GM12878 (cell line): ENCODE results near the gene TMEM87A. TPM values are rescaled to one million over a fixed set of nuclear protein-coding genes. Genes with fewer than 3 reads are reported as not detected.

ENCODE experiments used
- microRNA counts: library from miRNA; unstranded; fragments of <30 nt; microRNA quantifications from one replicate; lab custom pipeline; 2016
- microRNA-seq: library from miRNA; unstranded; fragments of <30 nt; microRNA quantifications from one replicate; pipeline ENCODE4, GENCODE V29; 2018
- polyA plus RNA-seq, 11 experiments: library from polyadenylated mRNA; depleted of rRNA in 4 of 11; unstranded in 6 of 11; stranded (reverse) in 5 of 11; fragments of >200 nt; fragmentation: Nextera tagmentation in 4 of 11; fragmentation: Illumina TruSeq in 1 of 11; extraction: Ambion mirVana in 4 of 11; extraction: Trizol in 1 of 11; gene quantifications; 1 replicate in 1 of 11; 2 replicates in 10 of 11; pipeline versions ENCODE4 v1.2.1 to v1.2.3, GENCODE V29; 2011 to 2016; ENCODE audit warnings: inconsistent platforms in 2 of 11, missing spikeins in 2 of 11, low read depth in 1 of 11
- small RNA-seq: library from RNA; depleted of rRNA; stranded (forward); fragments of <200 nt; gene quantifications from one replicate; pipeline ENCODE3, GENCODE V24; 2014
- total RNA-seq, 4 experiments: library from RNA; depleted of rRNA in 3 of 4; stranded (reverse); fragments of >200 nt in 3 of 4; fragmentation: Illumina TruSeq in 1 of 4; extraction: Trizol in 1 of 4; gene quantifications; 2 replicates each; pipeline versions ENCODE4 v1.2.1 to v1.2.3, GENCODE V29; 2013 to 2021

TMEM87A gene
- total and polyA plus RNA-seq, 10 of the 15 experiments (the other 5 are each of a cell fraction or from before 2014, with no cell fraction given): 18.2 to 53.2 (median 33.4) TPM

MicroRNA genes within 50 kb of the gene (microRNA counts, 767-probe panel; counts per million panel counts)
- microRNA hsa-miR-627 (lab: Ali Mortazavi, UCI): 1,346 counts per million, percentile 48 among the panel's probes with 10 or more counts

Small RNA genes within 50 kb of the gene (microRNA-seq; reads per million reads assigned to microRNA genes)
- gene MIR627: 70.2 reads per million, percentile 70 among the genes with 10 or more reads in this experiment

Small RNA genes within 50 kb of the gene (small RNA-seq; reads per million reads assigned to genes)
- gene MIR627: 4.2 reads per million, percentile 85 among the genes with 10 or more reads in this experiment

Other genes with a start within 250 kb of the TMEM87A start
- gene PLA2G4D, start 178.9 kb downstream of the TMEM87A start, total RNA-seq (2014; rRNA removed): not detected in 2 replicates
- not detected in 2 replicates for gene PLA2G4D, start 178.9 kb downstream of the TMEM87A start, total RNA-seq (2014; rRNA removed; fragmentation: Illumina TruSeq; extraction: Trizol)
- gene PLA2G4D, start 178.9 kb downstream of the TMEM87A start, total RNA-seq (2021): not detected in 2 replicates
- gene PLA2G4D, start 178.9 kb downstream of the TMEM87A start, polyA plus RNA-seq (2011; rRNA removed): 0.03 TPM in 1 of 2 replicates, not detected in the other
- gene PLA2G4D, start 178.9 kb downstream of the TMEM87A start, polyA plus RNA-seq (2014; fragmentation: Illumina TruSeq; extraction: Trizol): not detected in 2 replicates
- not detected for gene PLA2G4D, start 178.9 kb downstream of the TMEM87A start, polyA plus RNA-seq (2014; fragmentation: Nextera tagmentation; extraction: Ambion mirVana)
- gene PLA2G4D, start 178.9 kb downstream of the TMEM87A start, polyA plus RNA-seq (2014; rRNA removed): 0.06 TPM in 1 of 2 replicates, not detected in the other
- not detected for gene PLA2G4D, start 178.9 kb downstream of the TMEM87A start, polyA plus RNA-seq (2016; fragmentation: Nextera tagmentation; extraction: Ambion mirVana)
- not detected in 2 replicates for gene PLA2G4F, start 116.8 kb downstream of the TMEM87A start, total RNA-seq (2014; rRNA removed)
- gene PLA2G4F, start 116.8 kb downstream of the TMEM87A start, total RNA-seq (2014; rRNA removed; fragmentation: Illumina TruSeq; extraction: Trizol): not detected in 2 replicates
- gene PLA2G4F, start 116.8 kb downstream of the TMEM87A start, total RNA-seq (2021): 0.05 TPM in 1 of 2 replicates, not detected in the other
- gene PLA2G4F, start 116.8 kb downstream of the TMEM87A start, polyA plus RNA-seq (2011; rRNA removed): not detected in 2 replicates
- not detected in 2 replicates for gene PLA2G4F, start 116.8 kb downstream of the TMEM87A start, polyA plus RNA-seq (2014; fragmentation: Illumina TruSeq; extraction: Trizol)
- not detected for gene PLA2G4F, start 116.8 kb downstream of the TMEM87A start, polyA plus RNA-seq (2014; fragmentation: Nextera tagmentation; extraction: Ambion mirVana)
- gene PLA2G4F, start 116.8 kb downstream of the TMEM87A start, polyA plus RNA-seq (2014; rRNA removed): not detected in 2 replicates
- not detected for gene PLA2G4F, start 116.8 kb downstream of the TMEM87A start, polyA plus RNA-seq (2016; fragmentation: Nextera tagmentation; extraction: Ambion mirVana)
- gene VPS39, start 65.1 kb downstream of the TMEM87A start, total RNA-seq (2014; rRNA removed): 34.5 and 36.6 TPM in 2 replicates
- 27.5 and 32.8 TPM in 2 replicates for gene VPS39, start 65.1 kb downstream of the TMEM87A start, total RNA-seq (2014; rRNA removed; fragmentation: Illumina TruSeq; extraction: Trizol)
- 46.4 and 50.0 TPM in 2 replicates for gene VPS39, start 65.1 kb downstream of the TMEM87A start, total RNA-seq (2021)
- gene VPS39, start 65.1 kb downstream of the TMEM87A start, polyA plus RNA-seq (2011; rRNA removed): 40.9 TPM in 2 replicates
- 47.6 and 48.2 TPM in 2 replicates for gene VPS39, start 65.1 kb downstream of the TMEM87A start, polyA plus RNA-seq (2014; fragmentation: Illumina TruSeq; extraction: Trizol)
- 1 to 10 TPM; 4.9 to 6.9 TPM for gene VPS39, start 65.1 kb downstream of the TMEM87A start, polyA plus RNA-seq (2014; fragmentation: Nextera tagmentation; extraction: Ambion mirVana)
- 42.0 and 46.3 TPM in 2 replicates for gene VPS39, start 65.1 kb downstream of the TMEM87A start, polyA plus RNA-seq (2014; rRNA removed)
- 10 to 100 TPM; 31.9 to 37.9 TPM for gene VPS39, start 65.1 kb downstream of the TMEM87A start, polyA plus RNA-seq (2016; fragmentation: Nextera tagmentation; extraction: Ambion mirVana)
- 20.9 and 22.1 TPM in 2 replicates for gene GANC, start 232 bp downstream of the TMEM87A start, total RNA-seq (2014; rRNA removed)
- gene GANC, start 232 bp downstream of the TMEM87A start, total RNA-seq (2014; rRNA removed; fragmentation: Illumina TruSeq; extraction: Trizol): 24.0 and 26.8 TPM in 2 replicates
- gene GANC, start 232 bp downstream of the TMEM87A start, total RNA-seq (2021): 35.3 and 39.2 TPM in 2 replicates
- gene GANC, start 232 bp downstream of the TMEM87A start, polyA plus RNA-seq (2011; rRNA removed): 25.9 and 31.0 TPM in 2 replicates
- 28.3 and 35.8 TPM in 2 replicates for gene GANC, start 232 bp downstream of the TMEM87A start, polyA plus RNA-seq (2014; fragmentation: Illumina TruSeq; extraction: Trizol)
- 10 to 100 TPM; 11.3 to 13.1 TPM for gene GANC, start 232 bp downstream of the TMEM87A start, polyA plus RNA-seq (2014; fragmentation: Nextera tagmentation; extraction: Ambion mirVana)
- gene GANC, start 232 bp downstream of the TMEM87A start, polyA plus RNA-seq (2014; rRNA removed): 16.2 and 16.4 TPM in 2 replicates
- gene GANC, start 232 bp downstream of the TMEM87A start, polyA plus RNA-seq (2016; fragmentation: Nextera tagmentation; extraction: Ambion mirVana): 10 to 100 TPM; 18.2 to 25.1 TPM
- gene CAPN3, start 86.1 kb upstream of the TMEM87A start, total RNA-seq (2014; rRNA removed): 3.0 and 3.4 TPM in 2 replicates
- 1.1 and 1.8 TPM in 2 replicates for gene CAPN3, start 86.1 kb upstream of the TMEM87A start, total RNA-seq (2014; rRNA removed; fragmentation: Illumina TruSeq; extraction: Trizol)
- 2.4 and 3.2 TPM in 2 replicates for gene CAPN3, start 86.1 kb upstream of the TMEM87A start, total RNA-seq (2021)
- gene CAPN3, start 86.1 kb upstream of the TMEM87A start, polyA plus RNA-seq (2011; rRNA removed): 2.4 and 2.8 TPM in 2 replicates
- gene CAPN3, start 86.1 kb upstream of the TMEM87A start, polyA plus RNA-seq (2014; fragmentation: Illumina TruSeq; extraction: Trizol): 2.9 and 3.0 TPM in 2 replicates
- gene CAPN3, start 86.1 kb upstream of the TMEM87A start, polyA plus RNA-seq (2014; fragmentation: Nextera tagmentation; extraction: Ambion mirVana): 1 to 10 TPM; 1.6 to 1.7 TPM
- 2.1 and 3.8 TPM in 2 replicates for gene CAPN3, start 86.1 kb upstream of the TMEM87A start, polyA plus RNA-seq (2014; rRNA removed)
- gene CAPN3, start 86.1 kb upstream of the TMEM87A start, polyA plus RNA-seq (2016; fragmentation: Nextera tagmentation; extraction: Ambion mirVana): 1 to 10 TPM; 1.6 to 1.9 TPM
- gene ZNF106, start 217.7 kb upstream of the TMEM87A start, total RNA-seq (2014; rRNA removed): 30.4 and 31.6 TPM in 2 replicates
- 38.1 and 40.3 TPM in 2 replicates for gene ZNF106, start 217.7 kb upstream of the TMEM87A start, total RNA-seq (2014; rRNA removed; fragmentation: Illumina TruSeq; extraction: Trizol)
- gene ZNF106, start 217.7 kb upstream of the TMEM87A start, total RNA-seq (2021): 35.6 and 37.8 TPM in 2 replicates
- gene ZNF106, start 217.7 kb upstream of the TMEM87A start, polyA plus RNA-seq (2011; rRNA removed): 30.9 and 35.3 TPM in 2 replicates
- gene ZNF106, start 217.7 kb upstream of the TMEM87A start, polyA plus RNA-seq (2014; fragmentation: Illumina TruSeq; extraction: Trizol): 33.4 and 39.2 TPM in 2 replicates
- 10 to 100 TPM; 10.7 to 13.4 TPM for gene ZNF106, start 217.7 kb upstream of the TMEM87A start, polyA plus RNA-seq (2014; fragmentation: Nextera tagmentation; extraction: Ambion mirVana)
- gene ZNF106, start 217.7 kb upstream of the TMEM87A start, polyA plus RNA-seq (2014; rRNA removed): 13.8 TPM in 2 replicates
- 10 to 100 TPM; 36.9 to 45.3 TPM for gene ZNF106, start 217.7 kb upstream of the TMEM87A start, polyA plus RNA-seq (2016; fragmentation: Nextera tagmentation; extraction: Ambion mirVana)
- 51.9 and 65.2 TPM in 2 replicates for gene SNAP23, start 222.2 kb upstream of the TMEM87A start, total RNA-seq (2014; rRNA removed)
- gene SNAP23, start 222.2 kb upstream of the TMEM87A start, total RNA-seq (2014; rRNA removed; fragmentation: Illumina TruSeq; extraction: Trizol): 126 and 134 TPM in 2 replicates
- gene SNAP23, start 222.2 kb upstream of the TMEM87A start, total RNA-seq (2021): 56.6 and 56.8 TPM in 2 replicates
- 90.8 and 147 TPM in 2 replicates for gene SNAP23, start 222.2 kb upstream of the TMEM87A start, polyA plus RNA-seq (2011; rRNA removed)
- 127 and 130 TPM in 2 replicates for gene SNAP23, start 222.2 kb upstream of the TMEM87A start, polyA plus RNA-seq (2014; fragmentation: Illumina TruSeq; extraction: Trizol)
- gene SNAP23, start 222.2 kb upstream of the TMEM87A start, polyA plus RNA-seq (2014; fragmentation: Nextera tagmentation; extraction: Ambion mirVana): 10 to 100 TPM; 63.5 to 68.1 TPM
- 65.8 and 78.7 TPM in 2 replicates for gene SNAP23, start 222.2 kb upstream of the TMEM87A start, polyA plus RNA-seq (2014; rRNA removed)
- gene SNAP23, start 222.2 kb upstream of the TMEM87A start, polyA plus RNA-seq (2016; fragmentation: Nextera tagmentation; extraction: Ambion mirVana): 10 to 100 TPM; 70.5 to 86.8 TPM